HAP-1 (cell line): ENCODE data around the gene EGLN3.

Source experiments
- DNase-seq, 2 experiments: peaks; one replicate each; pipeline ENCODE4 v3.0.0-alpha.2; 2016 to 2020; ENCODE audit warnings: low spot score in 2 of 2
- H3K27me3 ChIP-seq: fragments of 250-450 bp; sonication (Bioruptor Pico); 2 replicates; pipeline ENCODE4 v1.5.1; 2020; ENCODE audit warnings: low read depth, mild to moderate bottlenecking, moderate library complexity
- H3K36me3 ChIP-seq: fragments of 250-450 bp; sonication (Bioruptor Pico); replicated peaks from 2 replicates; pipeline ENCODE4 v1.5.1; 2020; ENCODE audit warnings: mild to moderate bottlenecking
- H3K4me1 ChIP-seq: fragments of 250-450 bp; sonication (Bioruptor Pico); 2 replicates; pipeline ENCODE4 v1.5.1; 2020; ENCODE audit warnings: mild to moderate bottlenecking
- H3K4me3 ChIP-seq: fragments of 250-450 bp; sonication (Bioruptor Pico); 2 replicates; pipeline ENCODE4 v1.5.1; 2020; ENCODE audit warnings: mild to moderate bottlenecking, moderate library complexity
- H3K9me3 ChIP-seq: fragments of 250-450 bp; sonication (Bioruptor Pico); 2 replicates; pipeline ENCODE4 v1.5.1; 2020; ENCODE audit warnings: mild to moderate bottlenecking, moderate library complexity
- in situ Hi-C: fragments of 300-500 bp; cut with MboI; formaldehyde crosslinking; loops from 3 replicates; pipeline ENCODE4 v1.14.3; 2020; ENCODE audit warnings: low sequenced_read_pairs, inconsistent platforms, mixed read lengths

Gene EGLN3

DNA sequence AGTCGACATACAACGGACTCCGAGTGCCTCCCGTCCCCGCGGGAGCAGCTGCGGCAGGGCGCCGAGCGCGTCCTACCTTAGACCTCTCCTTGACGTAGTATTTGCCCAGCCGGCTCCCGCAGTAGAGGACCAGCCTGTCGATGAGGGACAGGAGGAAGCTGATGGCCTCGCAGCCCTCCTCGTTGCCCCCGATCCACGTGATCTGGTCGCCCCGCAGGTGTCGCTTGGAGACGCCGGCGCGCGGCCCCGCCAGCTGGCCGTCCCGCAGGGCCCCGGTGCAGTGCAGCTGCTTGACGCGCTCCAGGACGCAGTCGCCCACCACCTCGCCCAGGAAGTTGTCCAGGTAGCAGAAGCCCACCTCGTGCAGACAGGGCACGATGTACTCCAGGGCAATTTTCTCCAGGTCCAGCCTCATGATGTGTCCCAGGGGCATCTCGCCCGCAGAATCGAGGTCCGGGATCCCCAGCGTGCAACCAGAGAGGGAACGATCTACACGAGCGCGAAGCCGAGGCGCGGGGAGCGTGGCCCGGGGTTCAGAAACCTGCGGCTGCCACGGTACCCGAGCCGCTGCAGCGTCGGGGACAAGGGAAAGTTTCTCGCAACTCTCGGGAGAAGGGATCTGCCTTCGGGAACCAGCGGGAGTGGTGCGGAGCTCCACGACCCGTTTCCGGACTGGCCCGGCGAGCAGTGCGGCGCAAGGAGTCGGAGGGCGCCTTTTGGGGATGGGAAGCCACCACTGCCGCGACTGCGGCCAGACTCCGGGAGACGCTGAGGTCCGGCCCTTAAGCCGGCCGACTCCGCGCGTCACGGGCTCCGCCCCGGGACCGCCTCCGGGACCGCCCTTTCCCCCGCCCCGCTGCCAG, at the start of gene EGLN3:
Gene EGLN3, minus strand, starts transcription at position 755 of the 863 bp plus-strand sequence. Its CDS starts 322 bp downstream, at position 433.
- in situ Hi-C loops = no loop called here
- no peaks in the 10 kb centered on the region for H3K27me3 ChIP-seq
- H3K9me3 ChIP-seq = no peaks in the 10 kb centered on the region
- H3K36me3 ChIP-seq = no peaks in the 10 kb centered on the region
- DNase-seq = peak; percentile 88 to 96
- peak within 1 kb of the TSS; percentile 76 for H3K4me3 ChIP-seq
- peaks cover 29% of the 10 kb centered on the region for H3K4me1 ChIP-seq

DNA sequence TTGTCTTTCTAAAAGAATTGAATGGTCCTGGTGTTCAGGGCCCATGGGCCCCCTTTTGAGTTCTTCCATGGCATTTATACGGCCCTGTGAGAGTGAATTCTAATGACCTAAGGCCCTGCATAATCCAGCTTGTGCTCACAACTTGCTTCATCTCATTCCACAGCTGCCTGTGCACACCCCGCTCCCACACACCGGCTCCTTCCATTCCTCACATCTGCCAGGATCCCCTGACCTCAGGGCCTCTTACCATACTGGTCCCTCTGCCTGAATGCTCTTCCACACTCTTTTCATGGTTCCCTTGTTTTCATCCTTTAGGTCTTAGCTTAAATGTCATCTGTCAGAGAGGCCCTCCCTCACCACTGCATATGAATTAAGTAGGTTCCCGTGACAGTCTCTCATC, 49.5 kb upstream of the EGLN3 start:
- no peak for DNase-seq
- Histone ChIP-seq H3K36me3 (no peaks in the 10 kb centered on the region), H3K4me1 (no peaks in the 10 kb centered on the region), H3K4me3 (no peak overlapping the region), H3K9me3 (no peaks in the 10 kb centered on the region), H3K27me3 (no peaks in the 10 kb centered on the region)
- in situ Hi-C loops = no loop called here

GRCh38 chr14:33999771-34000291, 49.0 kb upstream of the EGLN3 start:
- H3K4me3 ChIP-seq = no peak overlapping the region
- in situ Hi-C loops = no loop called here
- no peak for DNase-seq
- no peaks in the 10 kb centered on the region for H3K36me3 ChIP-seq
- H3K4me1 ChIP-seq = no peaks in the 10 kb centered on the region
- H3K9me3 ChIP-seq = no peaks in the 10 kb centered on the region
- H3K27me3 ChIP-seq = no peaks in the 10 kb centered on the region

DNA sequence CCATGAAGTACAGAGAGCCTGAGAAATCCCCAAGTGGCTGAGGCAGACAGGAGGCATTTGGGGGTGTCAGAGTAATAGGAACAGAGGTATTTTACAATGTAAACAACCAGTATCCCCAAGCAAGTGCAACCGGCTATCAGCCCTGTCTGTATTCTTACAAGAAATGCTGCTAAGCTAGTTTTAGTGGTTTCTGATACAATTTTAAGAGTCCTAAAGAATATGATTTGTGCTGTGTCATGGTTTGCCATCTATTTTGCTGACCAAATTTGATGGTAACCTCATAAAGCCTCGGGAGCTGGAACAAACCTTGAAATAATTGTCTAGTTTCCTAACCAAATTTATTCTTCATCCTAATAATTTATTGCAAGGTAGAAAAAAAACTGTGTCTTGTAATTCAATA, 46.7 kb upstream of the EGLN3 start:
- in situ Hi-C loops = no loop called here
- H3K4me1 ChIP-seq = no peaks in the 10 kb centered on the region

DNA sequence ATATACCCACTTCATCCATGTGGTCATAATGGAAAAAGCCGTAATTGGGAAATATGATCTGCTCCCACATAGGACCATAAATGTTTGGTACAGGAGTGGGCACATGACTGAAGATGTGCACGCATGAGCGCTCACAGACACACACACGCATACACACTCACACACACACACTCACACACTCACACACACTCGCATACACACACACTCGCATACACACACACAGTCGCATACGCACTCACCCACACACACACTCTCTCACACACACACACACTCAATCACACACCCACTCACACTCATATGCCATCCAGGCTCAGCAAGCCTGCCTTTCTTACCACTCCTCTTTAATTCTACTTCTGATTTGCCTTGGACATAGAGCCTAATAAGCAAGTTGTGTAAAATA, 45.6 kb upstream of the EGLN3 start:
- in situ Hi-C loops = no loop called here
- Histone ChIP-seq H3K36me3 (no peaks in the 10 kb centered on the region), H3K27me3 (no peaks in the 10 kb centered on the region), H3K9me3 (no peaks in the 10 kb centered on the region), H3K4me3 (no peak overlapping the region), H3K4me1 (no peaks in the 10 kb centered on the region)
- no peak for DNase-seq

More for the DNA sequence above, 46.7 kb upstream of the EGLN3 start:
- no peaks in the 10 kb centered on the region for H3K27me3 ChIP-seq
- no peak overlapping the region for H3K4me3 ChIP-seq
- no peaks in the 10 kb centered on the region for H3K36me3 ChIP-seq
- DNase-seq = no peak
- no peaks in the 10 kb centered on the region for H3K9me3 ChIP-seq

DNA sequence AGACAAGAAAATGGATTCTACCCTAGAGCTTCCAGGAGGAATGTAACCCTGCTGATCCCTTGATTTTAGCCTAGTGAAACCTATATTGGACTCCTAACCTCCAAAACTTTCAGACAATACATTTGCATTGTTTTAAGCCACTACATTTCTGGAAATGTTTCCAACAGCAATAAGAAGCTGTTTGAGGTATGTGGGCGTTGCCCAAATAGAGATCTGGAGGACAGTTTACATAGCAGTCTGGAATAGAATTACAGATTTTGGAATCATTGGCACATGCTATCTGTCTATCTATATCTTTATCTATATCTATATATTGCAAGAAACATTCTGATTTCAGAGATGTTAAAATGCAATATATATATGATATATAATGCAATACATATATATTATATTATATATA, 42.4 kb upstream of the EGLN3 start:
- Histone ChIP-seq H3K4me3 (no peak overlapping the region), H3K4me1 (peaks cover 4% of the 10 kb centered on the region), H3K36me3 (no peaks in the 10 kb centered on the region), H3K27me3 (no peaks in the 10 kb centered on the region), H3K9me3 (no peaks in the 10 kb centered on the region)
- in situ Hi-C loops = no loop called here
- DNase-seq = no peak

GRCh38 chr14:33992274-33993007, 41.6 kb upstream of the EGLN3 start:
- Histone ChIP-seq H3K4me1 (peaks cover 4% of the 10 kb centered on the region), H3K36me3 (no peaks in the 10 kb centered on the region), H3K4me3 (no peak overlapping the region), H3K27me3 (no peaks in the 10 kb centered on the region), H3K9me3 (no peaks in the 10 kb centered on the region)
- DNase-seq = no peak
- in situ Hi-C loops = no loop called here

DNA sequence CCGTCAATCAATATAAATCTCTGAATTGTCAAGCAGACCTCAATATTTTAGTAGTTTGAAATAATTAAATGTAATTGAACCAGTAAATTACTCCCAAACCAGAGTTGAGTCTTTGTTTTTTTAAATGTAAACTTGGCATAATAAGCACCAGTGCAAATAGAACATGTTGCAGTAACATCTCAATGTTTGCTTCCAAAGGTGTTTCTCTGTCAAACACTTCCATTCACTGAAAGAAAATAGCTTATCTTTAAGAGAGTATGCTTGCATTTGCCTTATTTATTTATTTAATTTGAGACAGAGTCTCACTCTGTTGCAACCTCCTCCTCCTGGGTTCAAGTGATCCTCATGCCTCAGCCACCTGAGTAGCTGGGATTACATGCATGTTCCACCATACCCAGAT, 39.9 kb upstream of the EGLN3 start:
- Histone ChIP-seq H3K4me1 (peaks cover 4% of the 10 kb centered on the region), H3K9me3 (no peaks in the 10 kb centered on the region), H3K27me3 (no peaks in the 10 kb centered on the region), H3K36me3 (no peaks in the 10 kb centered on the region), H3K4me3 (no peak overlapping the region)
- DNase-seq = no peak
- in situ Hi-C loops = no loop called here

- H3K4me1 ChIP-seq = peaks cover 4% of the 10 kb centered on the region
- DNase-seq = no peak
- H3K4me3 ChIP-seq = no peak overlapping the region
Observed at GRCh38 chr14:33987565-33988080, 36.7 kb upstream of the EGLN3 start.

DNA sequence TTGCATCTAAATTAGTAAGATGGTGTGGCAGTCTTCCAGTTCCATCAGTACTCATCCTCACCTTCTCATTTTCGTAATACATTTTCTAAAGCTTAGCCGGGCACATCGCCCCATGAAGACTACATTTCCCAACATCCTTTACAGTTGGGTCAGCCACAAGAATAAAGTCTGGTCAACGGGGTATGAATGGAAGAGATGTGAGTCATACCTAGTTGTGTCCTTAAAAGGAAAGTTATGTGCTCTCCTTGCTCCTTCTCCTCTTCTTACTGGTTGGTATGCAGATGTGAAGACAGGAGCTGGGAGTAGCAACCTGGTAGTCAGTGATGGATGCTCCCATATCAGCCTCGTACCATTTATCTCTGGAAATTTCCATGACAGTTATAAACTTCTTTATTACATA, 35.9 kb upstream of the EGLN3 start:
- Histone ChIP-seq H3K9me3 (peaks cover 3% of the 10 kb centered on the region), H3K4me3 (no peak overlapping the region), H3K4me1 (peaks cover 4% of the 10 kb centered on the region), H3K36me3 (no peaks in the 10 kb centered on the region), H3K27me3 (no peaks in the 10 kb centered on the region)
- DNase-seq = no peak
- in situ Hi-C loops = no loop called here

More at GRCh38 chr14:33987565-33988080, 36.7 kb upstream of the EGLN3 start:
- in situ Hi-C loops = no loop called here
- Histone ChIP-seq H3K36me3 (no peaks in the 10 kb centered on the region), H3K27me3 (no peaks in the 10 kb centered on the region), H3K9me3 (peaks cover 3% of the 10 kb centered on the region)

DNA sequence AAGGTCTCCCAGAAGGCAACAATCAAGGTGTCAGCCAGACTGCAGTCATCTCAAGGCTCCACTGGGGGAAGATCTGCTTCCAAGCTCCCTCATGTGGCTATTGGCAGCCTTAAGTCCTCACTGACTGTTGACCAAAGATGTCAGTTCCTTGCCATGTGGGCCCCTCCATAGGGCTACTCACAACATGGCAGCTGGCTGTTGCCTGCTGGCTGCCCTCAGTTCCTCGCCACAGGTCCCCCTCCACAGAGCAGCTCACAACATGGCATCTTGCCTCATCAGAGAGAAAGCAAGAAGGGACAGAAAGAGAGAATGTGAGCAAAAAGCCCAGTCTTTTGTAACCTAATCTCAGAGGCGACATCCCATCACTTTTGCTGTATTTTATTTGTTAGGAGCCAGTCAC, 34.4 kb upstream of the EGLN3 start:
- in situ Hi-C loops = no loop called here

DNA sequence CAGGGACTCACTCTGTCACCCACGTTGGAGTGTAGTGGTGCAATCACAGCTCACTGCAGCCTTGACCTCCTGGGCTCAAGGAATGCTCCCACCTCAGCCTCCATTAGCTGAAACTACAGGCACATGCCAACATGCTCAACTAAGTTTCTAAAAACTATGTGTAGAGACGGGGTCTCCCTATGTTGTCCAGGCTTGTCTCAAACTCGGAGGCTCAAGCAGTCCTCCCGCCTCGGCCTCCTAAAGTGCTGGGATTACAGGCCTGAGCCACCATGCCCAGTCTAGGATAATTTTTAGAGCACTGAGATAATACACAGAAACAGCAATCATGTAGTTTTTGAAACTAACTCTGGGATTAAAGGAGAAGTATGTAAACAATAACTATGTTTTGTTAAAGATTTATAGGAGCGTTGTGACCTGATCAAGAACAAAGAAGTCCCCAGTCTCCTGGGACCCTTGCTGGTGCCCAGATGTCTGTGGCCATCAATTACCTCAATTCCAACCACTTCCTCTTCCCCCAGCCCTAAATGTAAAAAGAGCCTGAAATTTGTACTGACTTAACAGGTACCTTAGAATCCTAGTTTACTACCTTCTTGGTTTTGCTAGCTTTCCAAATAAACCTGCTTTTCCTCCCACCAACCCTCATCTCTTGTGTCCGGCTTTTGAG, 28.9 kb upstream of the EGLN3 start:
- H3K4me1 ChIP-seq = 0 out of 2 replicates have a peak, but pooled peaks cover 6% of the 10 kb centered on the region
- peak in 1 of 2 experiments; percentile 13 for DNase-seq
- H3K9me3 ChIP-seq = no peaks in the 10 kb centered on the region
- in situ Hi-C loops = no loop called here
- no peak overlapping the region for H3K4me3 ChIP-seq
- H3K36me3 ChIP-seq = no peaks in the 10 kb centered on the region
- no peaks in the 10 kb centered on the region for H3K27me3 ChIP-seq

More for the DNA sequence above, 34.4 kb upstream of the EGLN3 start:
- H3K9me3 ChIP-seq = peaks cover 3% of the 10 kb centered on the region
- no peaks in the 10 kb centered on the region for H3K27me3 ChIP-seq
- peaks cover 4% of the 10 kb centered on the region for H3K4me1 ChIP-seq
- no peak overlapping the region for H3K4me3 ChIP-seq
- H3K36me3 ChIP-seq = no peaks in the 10 kb centered on the region
- DNase-seq = no peak

DNA sequence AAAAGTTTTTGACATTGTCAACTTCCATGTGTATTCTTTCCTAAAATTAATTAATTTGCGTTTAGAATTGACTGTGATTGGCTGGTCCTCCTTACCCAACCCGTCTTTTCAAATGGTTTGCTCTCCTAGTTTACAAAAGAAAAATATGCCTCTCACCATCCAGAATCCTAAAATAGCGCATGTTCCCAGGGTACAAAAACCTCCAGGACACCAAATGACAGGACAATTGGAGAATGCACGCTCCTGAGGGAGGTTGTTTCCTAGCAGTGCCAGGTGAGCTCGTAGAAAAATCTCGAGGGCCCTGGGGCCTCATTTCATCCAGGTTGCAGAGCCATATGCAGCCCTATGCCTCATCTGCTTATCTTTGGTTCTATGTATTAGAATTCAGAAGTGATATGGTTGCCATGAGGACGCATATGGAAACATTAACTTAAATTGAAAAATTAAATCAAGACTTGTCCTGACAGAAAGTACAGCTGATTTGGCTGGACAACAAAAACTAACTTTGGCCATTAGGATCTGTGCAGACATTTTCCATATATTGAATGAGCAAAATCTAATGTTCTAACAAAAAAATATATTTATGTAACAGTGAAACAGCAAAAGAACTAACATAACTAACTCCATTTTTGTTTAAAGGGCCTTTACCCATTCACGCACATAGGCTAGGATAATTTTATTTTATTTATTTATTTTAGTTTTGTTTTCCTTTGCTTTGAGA, 28.2 kb upstream of the EGLN3 start:
- no peaks in the 10 kb centered on the region for H3K27me3 ChIP-seq
- H3K4me3 ChIP-seq = no peak overlapping the region
- H3K36me3 ChIP-seq = no peaks in the 10 kb centered on the region
- H3K9me3 ChIP-seq = no peaks in the 10 kb centered on the region
- 0 out of 2 replicates have a peak, but pooled peaks cover 6% of the 10 kb centered on the region for H3K4me1 ChIP-seq
- in situ Hi-C loops = no loop called here
- no peak for DNase-seq
